Measurements from ENCODE around the gene PIEZO2.

PIEZO2 gene

GRCh38 chr18:11119959-11120587, 29.3 kb downstream of the PIEZO2 start:
- WGBS = 49% methylated on average over 3 of the region's 5 CpGs
- H2BK15ac ChIP-seq (ENCODE audit: low read depth, poor library complexity, severe bottlenecking) = no peak overlapping the region
- H3K36me3 ChIP-seq (ENCODE audit: control insufficient read depth in 1 of 2, insufficient read depth in 2 of 2, low read depth in 1 of 2, low read length in 2 of 2) = no peaks in the 10 kb centered on the region
- H3K9ac ChIP-seq (ENCODE audit: low read length) = no peak overlapping the region
- H2AFZ ChIP-seq (ENCODE audit: low read depth, low read length) = no peak overlapping the region
- no peak overlapping the region for H2BK12ac ChIP-seq (ENCODE audit: low read length in 2 of 2)
- H2BK120ac ChIP-seq (ENCODE audit: low read depth, low read length) = no peak overlapping the region
- H3K14ac ChIP-seq (ENCODE audit: low read length in 2 of 2) = no peak overlapping the region
- no peak overlapping the region for H4K8ac ChIP-seq (ENCODE audit: low read length)
- peaks cover 4% of the 10 kb centered on the region for H3K4me1 ChIP-seq (ENCODE audit: control insufficient read depth, insufficient read depth, low read depth, low read length)
- H2AK5ac ChIP-seq (ENCODE audit: low read length, severe bottlenecking) = no peak overlapping the region
- H4K91ac ChIP-seq (ENCODE audit: low read length) = no peak overlapping the region
- peaks cover 3% of the 10 kb centered on the region for H3K79me1 ChIP-seq (replicated peaks; ENCODE audit: low read length, poor library complexity, severe bottlenecking)
- no peaks in the 10 kb centered on the region for H3K9me3 ChIP-seq (ENCODE audit: control insufficient read depth, low read length)
- no peak overlapping the region for H2BK5ac ChIP-seq (ENCODE audit: low read depth, low read length, poor library complexity, severe bottlenecking)
- H3K4me3 ChIP-seq (ENCODE audit: insufficient read depth in 1 of 2, low read depth in 1 of 2, low read length in 2 of 2) = no peak overlapping the region
- DNase-seq = peak; percentile 59
- no peak overlapping the region for H3K23ac ChIP-seq (ENCODE audit: low read length in 2 of 2)
- no peak overlapping the region for H3K18ac ChIP-seq (ENCODE audit: low read depth in 1 of 2, low read length in 2 of 2)
- peaks cover 0 to 3% of the 10 kb centered on the region in 2 experiments for H3K27me3 ChIP-seq (ENCODE audit: control insufficient read depth in 1 of 2, insufficient read depth in 1 of 2, low read length in 2 of 2)
- H3K27ac ChIP-seq (ENCODE audit: low read length, poor library complexity, severe bottlenecking) = peak overlapping the region; percentile 14
- no peak overlapping the region for H3K4ac ChIP-seq (ENCODE audit: low read depth in 1 of 2, low read length in 2 of 2)
- no peak overlapping the region for H3K4me2 ChIP-seq (ENCODE audit: low read length, poor library complexity, severe bottlenecking)

GRCh38 chr18:11119550-11119949, 29.8 kb downstream of the PIEZO2 start:
- Histone ChIP-seq H3K23ac (ENCODE audit: low read length in 2 of 2) (no peak overlapping the region), H3K14ac (ENCODE audit: low read length in 2 of 2) (no peak overlapping the region), H3K18ac (ENCODE audit: low read depth in 1 of 2, low read length in 2 of 2) (no peak overlapping the region), H3K36me3 (ENCODE audit: control insufficient read depth in 1 of 2, insufficient read depth in 2 of 2, low read depth in 1 of 2, low read length in 2 of 2) (no peaks in the 10 kb centered on the region), H3K4me2 (ENCODE audit: low read length, poor library complexity, severe bottlenecking) (no peak overlapping the region), H2BK15ac (ENCODE audit: low read depth, poor library complexity, severe bottlenecking) (no peak overlapping the region), H3K4me3 (ENCODE audit: insufficient read depth in 1 of 2, low read depth in 1 of 2, low read length in 2 of 2) (no peak overlapping the region), H3K79me1 (replicated peaks; ENCODE audit: low read length, poor library complexity, severe bottlenecking) (peaks cover 2% of the 10 kb centered on the region), H3K27ac (ENCODE audit: low read length, poor library complexity, severe bottlenecking) (peak overlapping the region; percentile 4), H4K91ac (ENCODE audit: low read length) (no peak overlapping the region), H2AK5ac (ENCODE audit: low read length, severe bottlenecking) (no peak overlapping the region), H3K9me3 (ENCODE audit: control insufficient read depth, low read length) (no peaks in the 10 kb centered on the region), H3K27me3 (ENCODE audit: control insufficient read depth in 1 of 2, insufficient read depth in 1 of 2, low read length in 2 of 2) (peaks cover 0 to 3% of the 10 kb centered on the region in 2 experiments), H3K4me1 (ENCODE audit: control insufficient read depth, insufficient read depth, low read depth, low read length) (peaks cover 4% of the 10 kb centered on the region), H4K8ac (ENCODE audit: low read length) (no peak overlapping the region), H3K9ac (ENCODE audit: low read length) (no peak overlapping the region), H2AFZ (ENCODE audit: low read depth, low read length) (no peak overlapping the region), H3K4ac (ENCODE audit: low read depth in 1 of 2, low read length in 2 of 2) (no peak overlapping the region), H2BK120ac (ENCODE audit: low read depth, low read length) (no peak overlapping the region), H2BK5ac (ENCODE audit: low read depth, low read length, poor library complexity, severe bottlenecking) (no peak overlapping the region), H2BK12ac (ENCODE audit: low read length in 2 of 2) (no peak overlapping the region)
- WGBS = 86% methylated on average over 2 of the region's 4 CpGs
- peak; percentile 45 for DNase-seq

- Histone ChIP-seq H3K9ac (ENCODE audit: low read length) (no peak overlapping the region), H2BK12ac (ENCODE audit: low read length in 2 of 2) (peak overlapping the region in 1 of 2 experiments; percentile 12), H3K18ac (ENCODE audit: low read depth in 1 of 2, low read length in 2 of 2) (peak overlapping the region in 1 of 2 experiments; percentile 31), H2BK5ac (ENCODE audit: low read depth, low read length, poor library complexity, severe bottlenecking) (no peak overlapping the region), H2BK120ac (ENCODE audit: low read depth, low read length) (no peak overlapping the region), H2BK15ac (ENCODE audit: low read depth, poor library complexity, severe bottlenecking) (no peak overlapping the region), H3K4me3 (ENCODE audit: insufficient read depth in 1 of 2, low read depth in 1 of 2, low read length in 2 of 2) (no peak overlapping the region), H3K9me3 (ENCODE audit: control insufficient read depth, low read length) (no peaks in the 10 kb centered on the region), H4K8ac (ENCODE audit: low read length) (no peak overlapping the region), H3K14ac (ENCODE audit: low read length in 2 of 2) (no peak overlapping the region), H3K4ac (ENCODE audit: low read depth in 1 of 2, low read length in 2 of 2) (no peak overlapping the region), H3K27ac (ENCODE audit: low read length, poor library complexity, severe bottlenecking) (peak overlapping the region; percentile 13), H3K79me1 (replicated peaks; ENCODE audit: low read length, poor library complexity, severe bottlenecking) (no peaks in the 10 kb centered on the region), H2AK5ac (ENCODE audit: low read length, severe bottlenecking) (no peak overlapping the region), H3K27me3 (ENCODE audit: control insufficient read depth in 1 of 2, insufficient read depth in 1 of 2, low read length in 2 of 2) (peaks cover 0 to 3% of the 10 kb centered on the region in 2 experiments), H3K23ac (ENCODE audit: low read length in 2 of 2) (peak overlapping the region in 1 of 2 experiments; percentile 23), H2AFZ (ENCODE audit: low read depth, low read length) (no peak overlapping the region), H3K4me1 (ENCODE audit: control insufficient read depth, insufficient read depth, low read depth, low read length) (peaks cover 4% of the 10 kb centered on the region), H3K4me2 (ENCODE audit: low read length, poor library complexity, severe bottlenecking) (no peak overlapping the region), H4K91ac (ENCODE audit: low read length) (no peak overlapping the region), H3K36me3 (ENCODE audit: control insufficient read depth in 1 of 2, insufficient read depth in 2 of 2, low read depth in 1 of 2, low read length in 2 of 2) (no peaks in the 10 kb centered on the region)
- 100% methylated on average over 2 of the region's 3 CpGs for WGBS
- no peak for DNase-seq
Measured at GRCh38 chr18:11118051-11118766, 31.2 kb downstream of the PIEZO2 start.

GRCh38 chr18:11115276-11115675, 34.1 kb downstream of the PIEZO2 start:
- H3K79me1 ChIP-seq (replicated peaks; ENCODE audit: low read length, poor library complexity, severe bottlenecking) = no peaks in the 10 kb centered on the region
- no peak overlapping the region for H2BK5ac ChIP-seq (ENCODE audit: low read depth, low read length, poor library complexity, severe bottlenecking)
- no peak overlapping the region for H2BK120ac ChIP-seq (ENCODE audit: low read depth, low read length)
- no peak overlapping the region for H3K23ac ChIP-seq (ENCODE audit: low read length in 2 of 2)
- H3K18ac ChIP-seq (ENCODE audit: low read depth in 1 of 2, low read length in 2 of 2) = no peak overlapping the region
- no peak overlapping the region for H3K4me2 ChIP-seq (ENCODE audit: low read length, poor library complexity, severe bottlenecking)
- H3K36me3 ChIP-seq (ENCODE audit: control insufficient read depth in 1 of 2, insufficient read depth in 2 of 2, low read depth in 1 of 2, low read length in 2 of 2) = no peaks in the 10 kb centered on the region
- H3K9me3 ChIP-seq (ENCODE audit: control insufficient read depth, low read length) = no peaks in the 10 kb centered on the region
- H2BK15ac ChIP-seq (ENCODE audit: low read depth, poor library complexity, severe bottlenecking) = no peak overlapping the region
- no peaks in the 10 kb centered on the region for H3K27me3 ChIP-seq (ENCODE audit: control insufficient read depth in 1 of 2, insufficient read depth in 1 of 2, low read length in 2 of 2)
- no CpG with 5 or more reads among the region's 1 CpG for WGBS
- H3K4me3 ChIP-seq (ENCODE audit: insufficient read depth in 1 of 2, low read depth in 1 of 2, low read length in 2 of 2) = no peak overlapping the region
- peaks cover 2% of the 10 kb centered on the region for H3K4me1 ChIP-seq (ENCODE audit: control insufficient read depth, insufficient read depth, low read depth, low read length)
- no peak overlapping the region for H4K8ac ChIP-seq (ENCODE audit: low read length)
- H3K14ac ChIP-seq (ENCODE audit: low read length in 2 of 2) = no peak overlapping the region
- no peak overlapping the region for H3K27ac ChIP-seq (ENCODE audit: low read length, poor library complexity, severe bottlenecking)
- no peak overlapping the region for H4K91ac ChIP-seq (ENCODE audit: low read length)
- peak; percentile 40 for DNase-seq
- no peak overlapping the region for H2AFZ ChIP-seq (ENCODE audit: low read depth, low read length)
- H3K9ac ChIP-seq (ENCODE audit: low read length) = no peak overlapping the region
- H2AK5ac ChIP-seq (ENCODE audit: low read length, severe bottlenecking) = no peak overlapping the region
- no peak overlapping the region for H3K4ac ChIP-seq (ENCODE audit: low read depth in 1 of 2, low read length in 2 of 2)
- H2BK12ac ChIP-seq (ENCODE audit: low read length in 2 of 2) = no peak overlapping the region

Measured in mesenchymal stem cell (in vitro differentiated cells and primary cell).